Measurements from ENCODE around the gene DGKD. TPM values are rescaled to one million over a fixed set of nuclear protein-coding genes. Genes with fewer than 3 reads are reported as not detected.

The DGKD gene
- total and polyA plus RNA-seq, 2 donors (not counting 1 experiment from before 2014, with no cell fraction given) = 6.0 to 9.9 TPM

DNA sequence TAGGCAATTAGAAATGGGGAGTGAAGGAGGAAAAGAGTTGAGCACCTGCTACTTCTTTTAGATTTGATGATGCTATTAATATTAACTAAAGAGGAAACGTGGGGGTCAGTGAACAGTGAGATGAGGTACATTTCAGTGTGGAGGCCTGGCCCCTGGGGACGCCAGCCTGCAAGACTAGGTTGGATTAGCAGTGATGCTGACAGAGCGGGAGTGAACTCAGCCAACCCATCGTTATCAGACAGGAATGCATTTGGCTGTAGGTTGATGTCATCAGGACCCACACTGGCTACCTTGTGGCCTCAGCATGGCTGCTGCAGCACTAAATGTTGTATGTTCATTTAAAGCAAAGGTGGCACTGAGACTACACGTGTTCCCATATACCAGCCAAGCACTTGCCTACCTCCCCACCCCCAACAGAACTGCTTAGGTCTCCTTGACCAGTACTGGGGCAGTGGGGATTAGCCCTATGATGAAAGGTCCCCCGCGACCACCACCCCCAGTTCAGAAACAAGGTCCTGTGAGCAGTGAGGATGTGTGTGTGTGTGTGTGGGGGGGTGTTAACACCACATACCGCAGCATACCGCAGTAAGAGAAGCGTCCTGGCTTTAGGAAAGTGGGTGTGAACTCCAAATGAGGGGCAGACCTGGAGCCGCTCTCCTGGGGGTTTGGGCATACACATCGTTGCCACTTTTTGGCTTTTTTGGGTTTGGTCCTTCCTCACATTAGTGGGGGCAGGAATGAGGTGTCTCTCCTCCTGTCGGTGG is 26.0 kb downstream of the DGKD start:
- H3K79me2 ChIP-seq (ENCODE audit: control insufficient read depth, insufficient read depth, low read length) = no peaks in the 10 kb centered on the region
- DNase-seq (ENCODE audit: low read depth in 2 of 2) = peak in 1 of 2 donors; percentile 40
- H3K9ac ChIP-seq (ENCODE audit: insufficient read depth, low read length) = no peak overlapping the region
- H4K20me1 ChIP-seq (ENCODE audit: control insufficient read depth, extremely low read depth, insufficient read depth, low read length) = no peaks in the 10 kb centered on the region
- no peak overlapping the region for H3K4me2 ChIP-seq (ENCODE audit: extremely low read depth, insufficient read depth, low read length)
- no peak overlapping the region for H3K4me3 ChIP-seq (replicated peaks in 1 of 4; ENCODE audit: control extremely low read depth in 1 of 4, insufficient read depth in 1 of 4, low read depth in 3 of 4, low read length in 4 of 4)
- no peak overlapping the region for H2AFZ ChIP-seq (ENCODE audit: low read length)
- no peaks in the 10 kb centered on the region for H3K27me3 ChIP-seq (ENCODE audit: control insufficient read depth, insufficient read depth, low read length)
- H3K36me3 ChIP-seq (ENCODE audit: control insufficient read depth, insufficient read depth, low read length) = no peaks in the 10 kb centered on the region
- no peaks in the 10 kb centered on the region for H3K4me1 ChIP-seq (ENCODE audit: control insufficient read depth, extremely low read depth, insufficient read depth, low read length)
- TF ChIP-seq CTCF (conservative IDR thresholded peaks at IDR 0.05 in 1 of 2, IDR thresholded peaks at IDR 0.05 in 1 of 2; ENCODE audit: low read depth in 1 of 2, low read length in 2 of 2) (no peak), EZH2 (IDR thresholded peaks at IDR 0.05; ENCODE audit: low read length, missing control alignments) (no peak)
- no peaks in the 10 kb centered on the region for H3K9me3 ChIP-seq (ENCODE audit: control insufficient read depth, insufficient read depth, low read depth, low read length)
- H3K27ac ChIP-seq (ENCODE audit: insufficient read depth, low read length) = no peak overlapping the region

- no peaks in the 10 kb centered on the region for H3K79me2 ChIP-seq (ENCODE audit: control insufficient read depth, insufficient read depth, low read length)
Measured at GRCh38 chr2:233380995-233381637, 26.8 kb downstream of the DGKD start.

More at GRCh38 chr2:233380995-233381637, 26.8 kb downstream of the DGKD start:
- Histone ChIP-seq H4K20me1 (ENCODE audit: control insufficient read depth, extremely low read depth, insufficient read depth, low read length) (no peaks in the 10 kb centered on the region), H3K9me3 (ENCODE audit: control insufficient read depth, insufficient read depth, low read depth, low read length) (no peaks in the 10 kb centered on the region), H3K9ac (ENCODE audit: insufficient read depth, low read length) (no peak overlapping the region), H3K27ac (ENCODE audit: insufficient read depth, low read length) (no peak overlapping the region), H2AFZ (ENCODE audit: low read length) (no peak overlapping the region), H3K4me3 (replicated peaks in 1 of 4; ENCODE audit: control extremely low read depth in 1 of 4, insufficient read depth in 1 of 4, low read depth in 3 of 4, low read length in 4 of 4) (no peak overlapping the region), H3K27me3 (ENCODE audit: control insufficient read depth, insufficient read depth, low read length) (no peaks in the 10 kb centered on the region), H3K36me3 (ENCODE audit: control insufficient read depth, insufficient read depth, low read length) (no peaks in the 10 kb centered on the region), H3K4me1 (ENCODE audit: control insufficient read depth, extremely low read depth, insufficient read depth, low read length) (peaks cover 1% of the 10 kb centered on the region), H3K4me2 (ENCODE audit: extremely low read depth, insufficient read depth, low read length) (no peak overlapping the region)
- no peak for TF ChIP-seq EZH2 (IDR thresholded peaks at IDR 0.05; ENCODE audit: low read length, missing control alignments)
- TF ChIP-seq CTCF (conservative IDR thresholded peaks at IDR 0.05 in 1 of 2, IDR thresholded peaks at IDR 0.05 in 1 of 2; ENCODE audit: low read depth in 1 of 2, low read length in 2 of 2) = no peak
- no peak for DNase-seq (ENCODE audit: low read depth in 2 of 2)

All from fibroblast of lung (primary cell).